NCI-H146 treated with DMSO at 0.1 percent for 48 hours (cell line): Measurements from ENCODE around the gene TBCB.
"Not testable (repeated sequence)": the region's sequence is repeated elsewhere in the genome, so short reads cannot be mapped to it uniquely, and the experiment has no call there.

Source experiments
- DNase-seq: peaks from one replicate; lab custom pipeline; 2025; ENCODE audit not compliant: unreplicated experiment; lab: John Stamatoyannopoulos, UW

Gene TBCB, protein sequence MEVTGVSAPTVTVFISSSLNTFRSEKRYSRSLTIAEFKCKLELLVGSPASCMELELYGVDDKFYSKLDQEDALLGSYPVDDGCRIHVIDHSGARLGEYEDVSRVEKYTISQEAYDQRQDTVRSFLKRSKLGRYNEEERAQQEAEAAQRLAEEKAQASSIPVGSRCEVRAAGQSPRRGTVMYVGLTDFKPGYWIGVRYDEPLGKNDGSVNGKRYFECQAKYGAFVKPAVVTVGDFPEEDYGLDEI

GRCh38 chr19:36115453-36116343, at the start of gene TBCB:
Gene TBCB (plus strand): TSS chr19:36115468. CDS start chr19:36115561, 93 bp downstream.
- DNase-seq: peak; percentile 75

GRCh38 chr19:36067681-36068080, 47.6 kb upstream of the TBCB start:
- no peak for DNase-seq

GRCh38 chr19:36068810-36069499, 46.3 kb upstream of the TBCB start:
- DNase-seq: not testable (repeated sequence)

DNA sequence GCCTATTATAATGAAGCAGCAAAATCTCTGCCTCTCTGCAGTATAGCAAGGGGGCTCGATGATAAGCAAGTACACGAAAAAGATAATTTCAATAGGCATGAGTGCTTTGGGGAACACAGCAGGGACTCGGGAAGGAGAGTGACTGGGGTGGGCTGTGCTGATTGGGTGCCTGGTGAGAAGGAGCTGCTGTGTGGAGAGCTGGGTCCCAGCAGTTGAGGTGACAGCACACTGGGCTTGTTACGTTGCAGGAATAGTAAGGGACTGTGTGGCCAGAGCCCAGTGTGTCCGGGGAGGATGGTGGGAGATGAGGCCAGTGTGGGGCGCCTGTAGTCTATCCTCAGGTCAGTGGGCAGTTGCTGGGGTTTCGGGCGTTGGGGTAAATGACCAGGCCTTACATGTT, 43.2 kb upstream of the TBCB start:
- DNase-seq: no peak

DNA sequence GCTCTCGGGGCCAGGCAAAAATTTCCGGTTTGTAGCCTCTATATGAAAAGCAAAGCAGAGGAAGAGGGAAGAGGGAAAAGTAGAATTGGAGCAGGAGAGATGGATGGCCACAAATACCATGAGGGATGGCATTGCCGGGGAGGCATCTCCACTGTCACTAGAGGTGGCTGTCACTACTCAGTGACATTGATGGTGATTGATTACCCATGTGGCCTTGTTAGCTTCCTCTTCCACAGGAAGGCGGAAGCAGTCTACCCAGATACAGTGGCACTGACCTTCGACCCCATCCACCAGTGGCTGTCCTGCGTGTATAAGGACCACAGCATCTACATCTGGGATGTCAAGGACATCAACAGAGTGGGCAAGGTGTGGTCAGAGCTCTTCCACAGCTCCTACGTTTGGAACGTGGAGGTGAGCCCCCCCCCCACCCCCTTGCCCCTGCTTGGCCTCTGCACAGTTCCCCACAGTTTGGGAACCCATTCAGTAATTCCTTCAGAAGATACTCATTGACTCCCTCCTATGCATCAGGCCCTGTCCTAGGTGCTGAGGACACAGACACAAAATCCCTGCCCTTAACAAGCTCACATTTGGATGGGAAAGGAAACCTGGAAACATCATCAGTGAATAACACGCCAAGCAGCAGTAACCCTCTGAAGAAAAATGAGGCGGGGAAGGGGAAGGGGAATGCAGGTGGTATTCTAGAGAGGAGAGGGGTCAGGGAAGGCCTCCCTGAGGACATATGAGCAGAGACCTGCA, 42.0 kb upstream of the TBCB start:
- DNase-seq: no peak

DNA sequence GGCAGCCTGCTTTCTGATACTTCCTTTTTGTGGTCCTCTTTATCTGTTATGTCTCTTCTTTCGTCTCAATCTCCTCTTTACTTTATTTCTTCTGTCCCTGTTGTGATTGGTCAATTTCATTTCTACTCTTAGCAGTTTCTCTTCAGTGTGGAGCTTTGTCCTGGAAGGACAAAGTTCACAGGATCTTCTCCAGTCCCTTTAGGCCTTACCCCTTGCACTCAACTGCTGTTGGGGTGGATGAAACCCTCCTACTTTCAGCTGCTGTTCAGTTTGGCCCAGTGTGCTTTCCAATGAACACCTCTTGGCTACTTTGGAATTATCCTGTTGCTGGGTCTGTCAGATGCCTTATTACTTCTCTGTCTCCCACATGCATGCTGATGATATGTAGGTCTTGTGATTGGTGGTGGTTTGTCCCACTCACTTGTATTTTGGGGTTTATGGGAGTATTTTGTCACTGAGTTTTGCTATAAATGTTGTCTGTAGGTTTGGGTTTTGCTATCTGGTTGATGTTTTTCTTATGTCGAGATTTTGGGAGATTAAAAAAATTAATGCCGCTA, 35.8 kb upstream of the TBCB start:
- no peak for DNase-seq

- no peak for DNase-seq
Observed at GRCh38 chr19:36081385-36081784, 33.9 kb upstream of the TBCB start.

- DNase-seq: no peak
Observed at GRCh38 chr19:36081894-36082293, 33.4 kb upstream of the TBCB start.

- DNase-seq: no peak
Observed at GRCh38 chr19:36082916-36083315, 32.4 kb upstream of the TBCB start.

DNA sequence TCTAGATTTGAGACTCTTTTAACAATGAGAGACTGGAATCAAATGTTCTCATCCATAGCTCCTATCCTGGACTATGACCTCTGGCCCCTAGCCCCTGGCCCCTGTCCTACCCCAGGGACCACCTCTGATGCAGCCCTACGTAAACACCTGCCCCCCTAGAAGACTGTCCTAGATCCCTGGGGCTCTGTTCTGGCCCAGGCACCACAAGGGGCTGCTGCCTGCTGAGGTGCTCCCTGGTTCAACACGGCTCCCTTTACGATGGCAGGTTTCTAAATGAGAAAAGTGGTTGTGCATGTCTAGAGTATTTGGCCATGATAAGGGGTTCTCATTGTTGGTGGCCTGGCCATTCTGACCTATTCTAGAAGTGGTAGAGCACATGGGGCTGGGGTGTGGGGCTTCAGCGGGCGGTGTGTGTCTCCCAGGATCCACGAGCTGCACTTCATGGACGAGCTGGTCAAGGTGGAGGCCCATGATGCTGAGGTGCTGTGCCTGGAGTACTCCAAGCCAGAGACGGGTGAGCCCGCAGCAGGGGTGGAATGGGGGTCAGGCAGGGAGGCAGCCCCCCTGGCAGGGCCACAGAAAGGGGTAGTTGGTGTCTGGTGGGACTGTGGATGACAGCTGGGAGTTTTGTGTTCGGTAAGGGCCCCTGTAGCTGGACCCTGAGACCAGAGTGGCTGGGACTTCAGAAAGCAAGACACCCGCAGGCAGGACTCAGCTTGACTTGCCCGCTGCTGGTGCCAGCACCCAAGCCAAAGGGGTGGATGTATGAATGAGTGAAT, 30.8 kb upstream of the TBCB start:
- DNase-seq: no peak

DNA sequence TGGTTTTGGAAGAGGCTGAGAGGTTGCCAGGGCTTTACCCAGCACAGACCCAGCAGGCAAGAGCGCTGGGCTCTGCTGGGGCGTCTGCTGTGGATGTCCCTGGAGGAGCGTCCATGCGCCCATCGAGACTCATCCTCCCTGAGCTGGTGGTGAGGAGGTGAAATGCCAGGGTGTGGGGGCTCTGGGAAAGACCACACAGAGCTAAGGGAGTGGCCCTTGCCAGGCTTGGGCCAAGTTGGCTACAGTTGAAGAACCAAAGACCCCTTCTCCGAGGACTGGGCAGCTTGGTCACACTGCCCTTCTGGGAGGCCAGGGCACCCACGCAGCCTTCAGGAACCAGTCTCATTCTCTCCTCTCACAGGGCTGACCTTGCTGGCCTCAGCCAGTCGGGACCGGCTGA, 28.9 kb upstream of the TBCB start:
- DNase-seq: no peak

DNA sequence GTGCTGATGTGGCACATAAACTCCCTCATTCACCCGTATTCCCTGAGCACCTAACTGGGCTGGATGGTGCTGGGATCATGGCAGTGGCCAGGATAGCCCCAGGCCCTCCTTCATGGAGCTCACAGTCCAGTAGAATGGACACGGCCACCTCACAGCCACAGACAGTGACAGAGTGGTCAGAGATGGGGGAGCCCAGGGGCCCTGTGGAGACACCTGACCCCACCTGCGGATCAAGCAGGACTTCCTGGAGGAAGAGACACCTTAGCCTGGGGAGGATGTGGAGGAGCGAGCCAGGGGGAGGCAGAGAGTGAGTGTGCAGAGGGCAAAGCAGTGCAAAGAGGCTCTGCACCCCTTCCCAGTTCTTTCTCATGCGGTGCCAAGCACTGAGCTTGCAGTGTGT, 25.4 kb upstream of the TBCB start:
- no peak for DNase-seq

DNA sequence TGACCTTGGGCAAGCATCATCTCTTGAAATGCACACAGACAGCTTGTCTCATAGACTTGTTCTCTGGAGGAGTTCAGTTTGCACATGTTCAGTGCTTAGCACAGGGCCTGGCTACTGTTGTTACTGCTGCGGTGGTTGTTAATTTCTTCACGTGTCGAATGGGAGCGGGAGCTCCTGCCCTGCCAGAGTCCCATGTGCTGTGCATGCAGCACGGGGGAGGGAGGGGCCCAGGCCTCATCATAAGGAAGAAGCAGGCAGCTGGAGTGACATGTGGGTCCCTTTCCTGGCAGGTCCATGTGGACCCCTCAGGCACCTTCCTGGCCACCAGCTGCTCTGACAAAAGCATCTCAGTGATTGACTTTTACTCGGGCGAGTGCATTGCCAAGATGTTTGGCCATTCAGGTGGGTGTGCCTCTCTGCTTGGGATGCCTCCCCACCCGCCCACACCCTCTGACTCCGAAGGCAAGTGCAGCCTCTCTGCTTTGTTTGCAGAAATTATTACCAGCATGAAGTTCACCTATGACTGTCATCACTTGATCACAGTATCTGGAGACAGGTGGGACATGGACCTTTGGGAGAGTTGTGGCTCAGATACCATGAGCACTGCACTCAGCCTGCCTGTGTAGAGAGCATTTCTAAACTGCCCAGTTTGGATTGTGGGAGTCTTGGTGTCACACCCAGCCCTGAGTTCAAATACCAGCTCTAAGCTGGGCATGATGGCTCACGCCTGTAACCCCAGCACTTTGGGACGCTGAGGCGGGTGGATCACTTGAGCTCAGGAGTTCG, 24.2 kb upstream of the TBCB start:
- DNase-seq: no peak

GRCh38 chr19:36092566-36092965, 22.7 kb upstream of the TBCB start:
- DNase-seq: no peak

GRCh38 chr19:36093146-36093662, 22.1 kb upstream of the TBCB start:
- no peak for DNase-seq

DNA sequence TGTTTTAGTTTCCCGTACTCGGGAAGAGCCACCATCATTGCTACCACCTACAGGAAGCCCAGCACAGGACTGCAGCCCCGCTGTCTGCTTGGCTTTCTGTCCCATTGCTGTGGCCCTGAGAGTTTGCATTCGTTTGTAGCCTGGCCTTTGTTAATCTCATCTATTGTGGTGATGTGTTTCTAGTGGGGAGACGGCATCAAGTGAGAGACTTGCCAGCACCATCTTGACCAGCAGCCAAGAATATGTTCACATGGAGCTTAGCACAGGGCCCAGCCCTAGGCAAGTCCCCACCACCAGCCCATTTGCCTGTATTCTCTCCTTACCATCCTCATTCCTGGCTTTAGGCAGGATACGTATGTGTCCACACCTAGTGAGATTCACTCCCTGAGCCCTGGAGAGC, 21.6 kb upstream of the TBCB start:
- no peak for DNase-seq

GRCh38 chr19:36097036-36097435, 18.2 kb upstream of the TBCB start:
- DNase-seq: no peak

DNA sequence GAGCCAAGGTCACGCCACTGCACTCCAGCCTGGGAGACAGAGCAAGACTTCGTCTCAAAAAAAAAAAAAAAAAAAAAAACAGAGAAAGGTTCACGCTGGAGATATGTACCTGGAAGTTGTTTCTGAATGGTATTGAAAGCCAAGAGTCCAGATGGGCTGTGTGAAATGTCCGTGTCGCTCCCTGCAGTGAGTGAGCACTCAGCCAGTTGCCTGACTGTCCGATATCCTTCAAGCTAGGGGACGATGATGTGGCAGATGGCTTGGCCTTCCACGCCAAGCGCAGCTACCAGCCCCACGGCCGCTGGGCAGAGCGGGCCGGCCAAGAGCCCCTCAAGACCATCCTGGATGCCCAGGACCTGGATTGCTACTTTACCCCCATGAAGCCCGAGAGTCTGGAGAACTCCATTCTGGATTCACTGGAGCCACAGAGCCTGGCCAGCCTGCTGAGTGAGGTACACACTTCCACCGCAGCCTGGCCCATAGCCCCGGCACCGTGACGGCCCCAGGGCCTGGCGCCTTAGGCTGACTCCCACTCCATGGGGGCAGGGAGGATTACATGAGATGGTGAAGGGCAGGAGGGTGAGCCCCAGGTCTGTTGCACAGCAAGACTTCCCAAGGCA, 16.0 kb upstream of the TBCB start:
- DNase-seq: no peak

DNA sequence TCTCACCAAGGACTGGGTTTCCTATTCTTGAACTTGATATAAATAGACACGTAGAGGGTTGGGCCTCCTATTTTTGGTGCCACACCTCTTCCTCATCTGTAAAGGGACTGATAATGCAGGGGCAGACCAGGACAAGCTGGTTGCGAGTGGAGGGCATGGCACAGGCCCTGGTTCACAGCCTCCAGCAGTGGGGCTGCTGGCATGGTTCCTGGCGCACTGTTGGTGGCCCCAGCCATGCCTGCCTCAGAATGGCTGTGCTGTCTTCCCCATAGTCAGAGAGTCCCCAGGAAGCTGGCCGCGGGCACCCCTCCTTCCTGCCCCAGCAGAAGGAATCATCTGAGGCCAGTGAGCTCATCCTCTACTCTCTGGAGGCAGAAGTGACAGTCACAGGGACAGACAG, 14.8 kb upstream of the TBCB start:
- DNase-seq: no peak
